HG03354 (cell line): ENCODE results near the gene TMPRSS11E.
"Not testable (repeated sequence)": the region's sequence is repeated elsewhere in the genome, so short reads cannot be mapped to it uniquely, and the experiment has no call there.

ENCODE experiments used
- ATAC-seq: cut with Tn5 transposase; IDR thresholded peaks from one replicate; pipeline ENCODE4 v1.9.1; 2021; ENCODE audit warnings: mild to moderate bottlenecking; ENCODE audit not compliant: unreplicated experiment, poor library complexity, severe bottlenecking

TMPRSS11E gene

GRCh38 chr4:68522232-68522631, 75.0 kb downstream of the TMPRSS11E start:
- ATAC-seq: not testable (repeated sequence)

DNA sequence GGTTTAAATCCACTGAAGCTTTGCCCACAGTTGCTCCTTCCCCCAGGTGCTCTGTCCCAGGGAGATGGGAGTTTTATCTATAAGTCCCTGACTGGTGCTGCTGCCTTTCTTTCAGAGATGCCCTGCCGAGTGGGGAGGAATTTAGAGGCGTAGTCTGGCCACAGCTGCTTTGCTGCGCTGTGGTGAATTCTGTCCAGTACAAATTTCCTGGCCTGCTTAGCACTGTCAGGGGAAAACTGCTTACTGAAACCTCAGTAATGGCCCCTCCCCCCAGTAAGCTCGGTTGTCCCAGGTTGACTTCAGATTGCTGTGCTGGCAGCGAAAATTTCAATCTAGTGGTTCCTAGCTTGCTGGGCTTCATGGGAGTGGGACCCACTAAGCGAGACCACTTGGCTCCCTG, 88.7 kb downstream of the TMPRSS11E start:
- ATAC-seq: no peak

GRCh38 chr4:68536375-68536774, 89.1 kb downstream of the TMPRSS11E start:
- ATAC-seq: no peak

DNA sequence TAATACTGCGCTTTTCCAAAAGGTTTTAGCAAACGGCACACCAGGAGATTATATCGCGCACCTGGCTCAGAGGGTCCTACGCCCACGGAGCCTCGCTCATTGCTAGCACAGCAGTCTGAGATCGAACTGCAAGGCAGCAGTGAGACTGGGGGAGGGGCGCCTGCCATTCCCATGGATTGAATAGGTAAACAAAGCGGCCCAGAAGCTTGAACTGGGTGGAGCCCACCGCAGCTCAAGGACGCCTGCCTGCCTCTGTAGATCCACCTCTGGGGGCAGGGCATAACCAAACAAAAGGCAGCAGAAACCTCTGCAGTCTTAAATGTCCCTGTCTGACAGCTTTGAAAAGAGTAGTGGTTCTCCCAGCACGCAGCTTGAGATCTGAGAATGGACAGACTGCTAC, 95.5 kb downstream of the TMPRSS11E start:
- not testable (repeated sequence) for ATAC-seq
